Thoracic aorta (tissue), 2 donors: ENCODE measurements around the gene CYS1. TPM values are rescaled to one million over a fixed set of nuclear protein-coding genes. Genes with fewer than 3 reads are reported as not detected.
"Not testable (repeated sequence)": the region's sequence is repeated elsewhere in the genome, so short reads cannot be mapped to it uniquely, and the experiment has no call there.

Experiments
- ATAC-seq: fragments of 150-250 bp; one replicate; pipeline ENCODE4 v1.8.0; 2017; ENCODE audit warnings: low read depth; ENCODE audit not compliant: insufficient number of reproducible peaks, low FRiP score
- DNase-seq: peaks from one replicate; pipeline ENCODE4 v3.0.0-alpha.2; 2020; ENCODE audit warnings: low spot score
- H3K27ac ChIP-seq, 2 donors: fragments of 200-600 bp; sonication (generic); 1 replicate in 1 of 2; 2 replicates in 1 of 2; pipeline ENCODE4 v1.5.1; 2016; ENCODE audit warnings: mild to moderate bottlenecking in 2 of 2, moderate library complexity in 2 of 2
- H3K27me3 ChIP-seq: fragments of 200-600 bp; sonication (generic); replicated peaks from 2 replicates; pipeline ENCODE4 v1.6.0; 2016; ENCODE audit warnings: mild to moderate bottlenecking; ENCODE audit not compliant: insufficient read depth
- H3K36me3 ChIP-seq: fragments of 200-600 bp; sonication (generic); one replicate; pipeline ENCODE4 v1.5.1; 2016
- H3K4me1 ChIP-seq, 2 donors: fragments of 200-600 bp; sonication (generic); 1 replicate in 1 of 2; 2 replicates in 1 of 2; pipeline versions ENCODE4 v1.5.1 to v1.6.0; 2016; ENCODE audit warnings: low read depth in 2 of 2, mild to moderate bottlenecking in 1 of 2; ENCODE audit not compliant: control insufficient read depth in 1 of 2
- H3K4me3 ChIP-seq: fragments of 200-600 bp; sonication (generic); 2 replicates; pipeline ENCODE4 v1.5.1; 2016; ENCODE audit warnings: mild to moderate bottlenecking
- H3K9me3 ChIP-seq: fragments of 200-600 bp; sonication (generic); 2 replicates; pipeline ENCODE4 v1.5.1; 2016
- total RNA-seq, 2 donors: library from RNA; depleted of rRNA; stranded (reverse); fragments of >200 nt; gene quantifications; one replicate each; pipeline versions ENCODE4 v1.1.0 to v1.2.3, GENCODE V29; 2016
- TF ChIP-seq, protein P1 (sequence below): fragments of 200-600 bp; sonication (generic); IDR thresholded peaks from one replicate; pipeline ENCODE4 v1.5.1; 2019; ENCODE audit warnings: antibody characterized with exemption

Gene CYS1
- total RNA-seq, 2 donors from 2014 or later, result 13.5 to 26.9 TPM

DNA sequence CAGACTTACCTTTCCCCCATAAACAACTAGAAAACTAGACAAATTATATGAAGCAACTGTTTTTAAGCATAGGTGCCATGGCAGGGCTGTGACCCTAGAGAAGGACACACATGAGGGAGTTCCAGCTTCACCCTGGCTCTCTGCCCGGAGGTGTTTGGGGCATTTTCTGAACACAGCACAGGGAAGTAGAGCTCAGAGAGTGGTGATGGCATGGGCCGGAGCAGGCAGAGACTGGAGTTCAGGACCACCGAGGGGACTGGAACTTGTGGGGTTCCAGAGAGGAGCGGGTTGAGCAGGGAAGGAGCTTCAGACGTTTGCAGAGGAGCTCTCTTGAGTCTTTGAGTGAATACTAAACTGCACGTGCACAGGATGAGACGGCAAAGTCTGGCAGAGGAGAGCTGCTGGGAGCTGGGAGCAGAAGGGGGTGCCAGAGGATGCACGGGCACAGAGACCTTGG is 63.4 kb downstream of the CYS1 start:
- ATAC-seq, result no peak
- no peak overlapping the region for H3K4me3 ChIP-seq
- no peak for DNase-seq
- no peaks in the 10 kb centered on the region for H3K9me3 ChIP-seq
- no peaks in the 10 kb centered on the region for H3K36me3 ChIP-seq
- no peaks in the 10 kb centered on the region for H3K27me3 ChIP-seq
- no peak overlapping the region for H3K27ac ChIP-seq
- TF ChIP-seq, protein P1, sequence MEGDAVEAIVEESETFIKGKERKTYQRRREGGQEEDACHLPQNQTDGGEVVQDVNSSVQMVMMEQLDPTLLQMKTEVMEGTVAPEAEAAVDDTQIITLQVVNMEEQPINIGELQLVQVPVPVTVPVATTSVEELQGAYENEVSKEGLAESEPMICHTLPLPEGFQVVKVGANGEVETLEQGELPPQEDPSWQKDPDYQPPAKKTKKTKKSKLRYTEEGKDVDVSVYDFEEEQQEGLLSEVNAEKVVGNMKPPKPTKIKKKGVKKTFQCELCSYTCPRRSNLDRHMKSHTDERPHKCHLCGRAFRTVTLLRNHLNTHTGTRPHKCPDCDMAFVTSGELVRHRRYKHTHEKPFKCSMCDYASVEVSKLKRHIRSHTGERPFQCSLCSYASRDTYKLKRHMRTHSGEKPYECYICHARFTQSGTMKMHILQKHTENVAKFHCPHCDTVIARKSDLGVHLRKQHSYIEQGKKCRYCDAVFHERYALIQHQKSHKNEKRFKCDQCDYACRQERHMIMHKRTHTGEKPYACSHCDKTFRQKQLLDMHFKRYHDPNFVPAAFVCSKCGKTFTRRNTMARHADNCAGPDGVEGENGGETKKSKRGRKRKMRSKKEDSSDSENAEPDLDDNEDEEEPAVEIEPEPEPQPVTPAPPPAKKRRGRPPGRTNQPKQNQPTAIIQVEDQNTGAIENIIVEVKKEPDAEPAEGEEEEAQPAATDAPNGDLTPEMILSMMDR, result no peak
- no peaks in the 10 kb centered on the region for H3K4me1 ChIP-seq

DNA sequence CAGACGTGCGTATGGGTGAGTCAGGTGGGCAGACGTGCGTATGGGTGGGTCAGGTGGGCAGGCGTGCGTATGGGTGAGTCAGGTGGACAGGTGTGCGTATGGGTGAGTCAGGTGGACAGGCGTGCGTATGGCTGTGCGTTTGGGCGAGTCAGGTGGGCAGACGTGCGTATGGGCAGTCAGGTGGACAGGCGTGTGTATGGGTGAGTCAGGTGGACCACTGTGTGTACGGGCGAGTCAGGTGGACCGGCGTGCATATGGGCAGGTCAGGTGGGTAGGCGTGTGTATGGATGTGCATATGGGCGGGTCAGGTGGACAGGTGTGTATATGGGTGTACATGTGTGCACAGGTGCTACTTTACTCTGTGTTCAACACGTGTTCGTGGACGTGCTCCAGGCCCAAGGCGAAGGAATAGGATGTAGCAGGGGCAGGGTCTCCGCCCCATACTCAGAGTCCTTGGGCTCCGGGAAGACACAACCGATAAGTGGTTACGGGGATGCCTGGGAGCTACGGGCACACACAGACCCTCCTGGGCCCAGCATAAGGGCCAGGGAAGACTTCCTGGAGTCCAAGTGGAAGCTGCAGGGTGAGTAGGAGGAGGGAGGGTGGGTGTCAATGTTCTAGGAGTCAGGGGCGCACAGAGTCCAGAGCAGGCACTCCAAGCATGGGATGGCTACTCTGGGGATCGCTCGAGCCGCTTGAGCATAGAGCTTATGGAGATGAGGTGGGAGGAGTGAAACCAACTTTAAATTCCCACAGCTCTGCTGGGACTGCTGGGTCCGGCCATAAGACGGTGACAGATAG is 64.0 kb downstream of the CYS1 start:
- DNase-seq (no peak), ATAC-seq (no peak)
- Histone ChIP-seq H3K4me3 (no peak overlapping the region), H3K4me1 (no peaks in the 10 kb centered on the region), H3K27me3 (no peaks in the 10 kb centered on the region), H3K27ac (no peak overlapping the region), H3K9me3 (no peaks in the 10 kb centered on the region), H3K36me3 (no peaks in the 10 kb centered on the region)
- TF ChIP-seq, protein P1, result no peak

DNA sequence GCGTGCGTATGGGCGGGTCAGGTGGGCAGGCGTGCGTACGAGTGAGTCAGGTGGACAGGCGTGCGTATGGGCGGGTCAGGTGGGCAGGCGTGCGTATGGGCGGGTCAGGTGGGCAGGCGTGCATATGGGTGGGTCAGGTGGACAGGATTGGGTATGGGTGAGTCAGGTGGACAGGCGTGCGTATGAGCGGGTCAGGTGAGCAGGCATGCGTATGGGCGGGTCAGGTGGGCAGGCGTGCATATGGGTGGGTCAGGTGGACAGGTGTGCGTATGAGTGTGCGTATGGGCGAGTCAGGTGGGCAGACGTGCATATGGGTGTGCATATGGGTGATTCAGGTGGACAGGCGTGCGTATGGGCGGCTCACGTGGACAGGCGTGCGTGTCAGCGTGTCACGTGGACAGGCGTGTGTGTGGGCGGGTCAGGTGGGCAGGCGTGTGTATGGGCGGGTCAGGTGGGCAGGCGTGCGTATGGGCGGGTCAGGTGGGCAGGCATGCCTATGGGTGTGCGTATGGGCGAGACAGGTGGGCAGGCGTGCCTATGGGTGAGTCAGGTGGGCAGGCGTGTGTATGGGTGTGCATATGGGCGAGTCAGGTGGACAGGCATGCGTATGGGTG is 64.7 kb downstream of the CYS1 start:
- H3K36me3 ChIP-seq, ATAC-seq, H3K27me3 ChIP-seq, H3K9me3 ChIP-seq, H3K4me3 ChIP-seq, H3K4me1 ChIP-seq, DNase-seq, H3K27ac ChIP-seq: not testable (repeated sequence)

DNA sequence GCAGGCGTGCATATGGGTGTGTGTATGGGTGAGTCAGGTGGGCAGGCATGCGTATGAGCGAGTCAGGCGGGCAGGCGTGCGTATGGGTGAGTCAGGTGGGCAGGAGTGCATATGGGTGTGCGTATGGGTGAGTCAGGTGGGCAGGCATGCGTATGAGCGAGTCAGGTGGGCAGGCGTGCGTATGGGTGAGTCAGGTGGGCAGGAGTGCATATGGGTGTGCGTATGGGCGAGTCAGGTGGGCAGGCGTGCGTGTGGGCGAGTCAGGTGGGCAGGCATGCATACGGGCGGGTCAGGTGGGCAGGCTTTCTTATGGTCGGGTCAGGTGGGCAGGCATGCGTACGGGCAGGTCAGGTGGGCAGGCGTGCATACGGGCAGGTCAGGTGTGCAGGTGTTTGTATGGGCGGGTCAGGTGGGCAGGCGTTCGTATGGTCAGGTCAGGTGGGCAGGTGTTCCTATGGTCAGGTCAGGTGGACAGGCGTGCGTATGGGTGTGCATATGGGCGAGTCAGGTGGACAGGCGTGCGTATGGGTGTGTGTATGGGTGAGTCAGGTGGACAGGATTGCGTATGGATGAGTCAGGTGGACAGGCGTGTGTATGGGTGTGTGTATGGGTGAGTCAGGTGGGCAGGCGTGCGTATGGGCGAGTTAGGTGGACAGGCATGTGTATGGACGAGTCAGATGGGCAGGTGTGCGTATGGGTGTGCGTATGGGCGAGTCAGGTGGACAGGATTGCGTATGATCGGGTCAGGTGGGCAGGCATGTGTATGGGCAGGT is 65.6 kb downstream of the CYS1 start:
- Histone ChIP-seq H3K4me3 (no peak overlapping the region), H3K27me3 (no peaks in the 10 kb centered on the region), H3K27ac (no peak overlapping the region), H3K9me3 (no peaks in the 10 kb centered on the region), H3K36me3 (no peaks in the 10 kb centered on the region), H3K4me1 (peaks cover 7 to 11% of the 10 kb centered on the region in 2 donors)
- no peak for ATAC-seq
- TF ChIP-seq, protein P1, result no peak
- no peak for DNase-seq

DNA sequence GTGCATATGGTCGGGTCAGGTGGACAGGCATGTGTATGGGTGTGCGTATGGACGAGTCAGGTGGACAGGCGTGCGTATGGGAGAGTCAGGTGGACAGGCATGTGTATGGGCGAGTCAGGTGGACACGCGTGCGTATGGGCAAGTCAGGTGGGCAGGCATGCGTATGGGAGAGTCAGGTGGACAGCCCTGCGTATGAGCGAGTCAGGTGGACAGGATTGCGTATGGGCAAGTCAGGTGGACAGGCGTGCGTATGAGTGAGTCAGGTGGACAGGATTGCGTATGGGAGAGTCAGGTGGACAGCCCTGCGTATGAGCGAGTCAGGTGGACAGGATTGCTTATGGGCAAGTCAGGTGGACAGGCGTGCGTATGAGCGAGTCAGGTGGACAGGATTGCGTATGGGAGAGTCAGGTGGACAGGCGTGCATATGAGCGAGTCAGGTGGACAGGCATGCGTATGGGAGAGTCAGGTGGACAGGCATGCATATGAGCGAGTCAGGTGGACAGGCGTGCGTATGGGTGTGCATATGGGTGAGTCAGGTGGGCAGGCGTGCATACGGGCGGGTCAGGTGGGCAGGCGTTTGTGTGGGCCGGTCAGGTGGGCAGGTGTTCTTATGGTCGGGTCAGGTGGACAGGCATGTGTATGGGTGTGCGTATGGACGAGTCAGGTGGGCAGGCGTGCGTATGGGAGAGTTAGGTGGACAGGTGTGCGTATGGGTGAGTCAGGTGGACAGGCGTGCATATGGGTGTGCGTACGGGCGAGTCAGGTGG is 66.4 kb downstream of the CYS1 start:
- not testable (repeated sequence) for H3K4me3 ChIP-seq, ATAC-seq, H3K36me3 ChIP-seq, H3K27ac ChIP-seq, H3K9me3 ChIP-seq, H3K27me3 ChIP-seq, DNase-seq
- peaks cover 12 to 19% of the 10 kb centered on the region in 2 donors for H3K4me1 ChIP-seq
